DOHH2 (cell line): ENCODE measurements around the gene GALNT14.

Experiments used
- H3F3A ChIP-seq: fragments of 200-600 bp; sonication (generic), shearing (Covaris generic); 2 replicates; pipeline ENCODE4 v1.6.0; 2016; ENCODE audit warnings: antibody characterized with exemption, mild to moderate bottlenecking; ENCODE audit not compliant: control insufficient read depth, insufficient read depth
- H3K27ac ChIP-seq: fragments of 200-600 bp; sonication (generic); 2 replicates; pipeline ENCODE4 v1.5.1; 2014; ENCODE audit warnings: low read depth, mild to moderate bottlenecking, low read length, moderate library complexity
- H3K27me3 ChIP-seq: fragments of 200-600 bp; sonication (generic); 2 replicates; pipeline ENCODE4 v1.6.1; 2014; ENCODE audit warnings: mild to moderate bottlenecking, low read length, mixed read lengths; ENCODE audit not compliant: control insufficient read depth
- H3K36me3 ChIP-seq: fragments of 200-600 bp; sonication (generic); 2 replicates; pipeline ENCODE4 v1.6.1; 2014; ENCODE audit warnings: mild to moderate bottlenecking, low read length, moderate library complexity, mixed read lengths; ENCODE audit not compliant: control insufficient read depth
- H3K4me1 ChIP-seq: fragments of 200-600 bp; sonication (generic); 2 replicates; pipeline ENCODE4 v1.6.1; 2014; ENCODE audit warnings: mild to moderate bottlenecking, low read length, mixed read lengths; ENCODE audit not compliant: control insufficient read depth
- H3K4me2 ChIP-seq: fragments of 200-600 bp; sonication (generic); 2 replicates; pipeline ENCODE4 v1.6.0; 2014; ENCODE audit warnings: mild to moderate bottlenecking, low read length, moderate library complexity
- H3K4me3 ChIP-seq: fragments of 200-600 bp; sonication (generic); 2 replicates; pipeline ENCODE4 v1.5.1; 2014; ENCODE audit warnings: mild to moderate bottlenecking, low read length, mixed read lengths
- H3K79me2 ChIP-seq: fragments of 200-600 bp; sonication (generic); 2 replicates; pipeline ENCODE4 v1.6.1; 2014; ENCODE audit warnings: mild to moderate bottlenecking, low read length, mixed read lengths; ENCODE audit not compliant: control insufficient read depth
- H3K9me2 ChIP-seq: fragments of 200-600 bp; sonication (generic); replicated peaks from 2 replicates; pipeline ENCODE4 v1.6.1; 2014; ENCODE audit warnings: mild to moderate bottlenecking, low read length, mixed read lengths; ENCODE audit not compliant: control insufficient read depth
- H3K9me3 ChIP-seq: fragments of 200-600 bp; sonication (generic); 2 replicates; pipeline ENCODE4 v1.6.1; 2014; ENCODE audit warnings: antibody characterized with exemption, low read length, mixed read lengths; ENCODE audit not compliant: control insufficient read depth, insufficient read depth
- H4K20me1 ChIP-seq: fragments of 200-600 bp; sonication (generic); 2 replicates; pipeline ENCODE4 v1.6.0; 2014; ENCODE audit warnings: low read depth, mild to moderate bottlenecking, antibody characterized with exemption, low read length, moderate library complexity; ENCODE audit not compliant: control insufficient read depth, insufficient read depth
- EZH2phosphoT487 ChIP-seq: fragments of 200-600 bp; sonication (generic); IDR thresholded peaks from 2 replicates; pipeline ENCODE4 v1.6.1; 2017; ENCODE audit warnings: borderline replicate concordance, mild to moderate bottlenecking, antibody characterized with exemption, low read length, moderate library complexity, mixed read lengths
- TF ChIP-seq, protein P1 (sequence below): fragments of 200-600 bp; sonication (generic); IDR thresholded peaks from one replicate; pipeline ENCODE4 v1.5.1; 2014; ENCODE audit warnings: antibody characterized with exemption, mild to moderate bottlenecking, low read depth, low read length; ENCODE audit not compliant: poor library complexity, severe bottlenecking

Gene GALNT14

DNA sequence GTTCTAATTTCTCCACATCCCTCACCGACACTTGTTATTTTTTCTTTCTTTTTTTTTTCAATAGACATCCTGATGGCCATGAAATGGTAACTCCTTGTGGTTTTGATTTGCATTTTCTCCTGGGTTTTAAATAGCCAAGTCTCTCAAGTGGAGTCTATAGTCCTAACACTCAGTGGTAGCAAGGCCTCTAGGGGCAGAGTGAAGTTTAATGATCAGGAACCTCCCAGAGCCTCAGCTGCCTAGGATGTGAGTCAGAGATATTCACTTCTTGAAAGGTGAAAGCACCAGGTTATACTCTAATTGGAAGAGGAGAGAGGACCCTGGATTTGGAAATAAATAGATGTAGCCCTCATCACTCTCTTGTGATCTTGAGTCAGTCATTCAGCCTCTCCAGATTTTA, 268.3 kb downstream of the GALNT14 start:
- TF ChIP-seq, protein P1, sequence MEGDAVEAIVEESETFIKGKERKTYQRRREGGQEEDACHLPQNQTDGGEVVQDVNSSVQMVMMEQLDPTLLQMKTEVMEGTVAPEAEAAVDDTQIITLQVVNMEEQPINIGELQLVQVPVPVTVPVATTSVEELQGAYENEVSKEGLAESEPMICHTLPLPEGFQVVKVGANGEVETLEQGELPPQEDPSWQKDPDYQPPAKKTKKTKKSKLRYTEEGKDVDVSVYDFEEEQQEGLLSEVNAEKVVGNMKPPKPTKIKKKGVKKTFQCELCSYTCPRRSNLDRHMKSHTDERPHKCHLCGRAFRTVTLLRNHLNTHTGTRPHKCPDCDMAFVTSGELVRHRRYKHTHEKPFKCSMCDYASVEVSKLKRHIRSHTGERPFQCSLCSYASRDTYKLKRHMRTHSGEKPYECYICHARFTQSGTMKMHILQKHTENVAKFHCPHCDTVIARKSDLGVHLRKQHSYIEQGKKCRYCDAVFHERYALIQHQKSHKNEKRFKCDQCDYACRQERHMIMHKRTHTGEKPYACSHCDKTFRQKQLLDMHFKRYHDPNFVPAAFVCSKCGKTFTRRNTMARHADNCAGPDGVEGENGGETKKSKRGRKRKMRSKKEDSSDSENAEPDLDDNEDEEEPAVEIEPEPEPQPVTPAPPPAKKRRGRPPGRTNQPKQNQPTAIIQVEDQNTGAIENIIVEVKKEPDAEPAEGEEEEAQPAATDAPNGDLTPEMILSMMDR: no peak
- TF ChIP-seq EZH2phosphoT487: no peak
- Histone ChIP-seq H3K9me2 (no peaks in the 10 kb centered on the region), H3K27me3 (no peaks in the 10 kb centered on the region), H4K20me1 (no peaks in the 10 kb centered on the region), H3K4me2 (no peak overlapping the region), H3K36me3 (no peaks in the 10 kb centered on the region), H3K79me2 (no peaks in the 10 kb centered on the region), H3K4me1 (peaks cover 45% of the 10 kb centered on the region), H3F3A (0 out of 2 replicates have a peak, but pooled peaks cover 6% of the 10 kb centered on the region), H3K27ac (no peak overlapping the region), H3K4me3 (no peak overlapping the region), H3K9me3 (no peaks in the 10 kb centered on the region)

DNA sequence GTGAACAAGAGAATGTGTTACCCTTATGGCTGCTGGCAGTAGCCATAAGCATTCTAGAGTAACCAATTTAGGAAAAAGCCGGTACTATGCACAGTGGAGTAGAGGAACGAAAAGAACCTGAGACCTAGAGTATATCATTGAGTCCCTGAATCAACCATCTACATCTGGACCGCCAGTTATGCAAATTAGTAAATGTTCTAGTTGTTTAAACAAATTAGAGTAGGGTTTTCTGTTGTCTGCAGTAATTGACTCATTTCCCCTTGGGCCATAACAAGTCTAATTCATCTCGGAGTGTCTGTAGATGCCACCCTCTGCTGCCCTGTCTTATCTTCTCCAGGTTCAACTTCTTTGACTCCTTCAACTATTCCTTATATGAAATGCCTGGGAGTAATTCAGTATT, 270.9 kb downstream of the GALNT14 start:
- peak overlapping the region; percentile 71 for H3K4me2 ChIP-seq
- peaks cover 52% of the 10 kb centered on the region for H3K4me1 ChIP-seq
- H4K20me1 ChIP-seq: no peaks in the 10 kb centered on the region
- H3F3A ChIP-seq: 0 out of 2 replicates have a peak, but pooled peaks cover 6% of the 10 kb centered on the region
- H3K79me2 ChIP-seq: no peaks in the 10 kb centered on the region
- no peaks in the 10 kb centered on the region for H3K36me3 ChIP-seq
- H3K9me2 ChIP-seq: no peaks in the 10 kb centered on the region
- H3K4me3 ChIP-seq: peak overlapping the region; percentile 63
- H3K27me3 ChIP-seq: no peaks in the 10 kb centered on the region
- H3K9me3 ChIP-seq: no peaks in the 10 kb centered on the region
- peak overlapping the region; percentile 85 for H3K27ac ChIP-seq
- TF ChIP-seq EZH2phosphoT487: no peak
- TF ChIP-seq, protein P1: no peak

DNA sequence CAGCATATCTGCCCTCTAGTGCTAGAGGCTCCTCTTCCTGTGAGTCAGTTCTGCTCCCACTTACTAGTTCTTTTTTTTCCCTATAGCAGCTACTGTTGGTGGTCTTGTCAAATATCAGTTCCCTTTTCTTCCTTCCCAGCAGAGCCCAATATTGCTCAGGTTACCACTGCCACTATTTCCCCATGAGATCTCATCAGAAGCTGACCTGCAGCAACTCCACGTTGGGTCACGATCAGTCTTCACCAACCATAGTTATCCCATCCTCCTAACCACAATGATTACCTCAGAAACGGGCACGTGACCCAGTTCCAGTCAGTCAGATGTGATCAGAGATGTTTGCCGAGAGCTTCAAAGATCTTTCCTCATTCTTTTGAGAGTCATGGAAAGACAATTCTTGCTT, 271.3 kb downstream of the GALNT14 start:
- no peaks in the 10 kb centered on the region for H3K9me3 ChIP-seq
- peak overlapping the region; percentile 71 for H3K4me2 ChIP-seq
- H3F3A ChIP-seq: 0 out of 2 replicates have a peak, but pooled peaks cover 6% of the 10 kb centered on the region
- TF ChIP-seq, protein P1: peak; percentile 24
- TF ChIP-seq EZH2phosphoT487: no peak
- H3K9me2 ChIP-seq: no peaks in the 10 kb centered on the region
- peak overlapping the region; percentile 85 for H3K27ac ChIP-seq
- H3K4me3 ChIP-seq: peak overlapping the region; percentile 63
- no peaks in the 10 kb centered on the region for H3K36me3 ChIP-seq
- peaks cover 53% of the 10 kb centered on the region for H3K4me1 ChIP-seq
- no peaks in the 10 kb centered on the region for H3K79me2 ChIP-seq
- no peaks in the 10 kb centered on the region for H4K20me1 ChIP-seq
- no peaks in the 10 kb centered on the region for H3K27me3 ChIP-seq
